VCaP (cell line): ENCODE measurements around the gene FCN3.

Experiments
- H3K27ac ChIP-seq: fragments of 450-650 bp; 2 replicates; pipeline ENCODE4 v1.5.1; 2017
- TF ChIP-seq, protein P1 (sequence below): fragments of 450-650 bp; conservative IDR thresholded peaks from 2 replicates; pipeline ENCODE4 v1.5.1; 2017; ENCODE audit warnings: mild to moderate bottlenecking, moderate library complexity

FCN3 gene

GRCh38 chr1:27353166-27353565 lies 21.5 kb downstream of the FCN3 start:
- no peak overlapping the region for H3K27ac ChIP-seq
- TF ChIP-seq, protein P1, sequence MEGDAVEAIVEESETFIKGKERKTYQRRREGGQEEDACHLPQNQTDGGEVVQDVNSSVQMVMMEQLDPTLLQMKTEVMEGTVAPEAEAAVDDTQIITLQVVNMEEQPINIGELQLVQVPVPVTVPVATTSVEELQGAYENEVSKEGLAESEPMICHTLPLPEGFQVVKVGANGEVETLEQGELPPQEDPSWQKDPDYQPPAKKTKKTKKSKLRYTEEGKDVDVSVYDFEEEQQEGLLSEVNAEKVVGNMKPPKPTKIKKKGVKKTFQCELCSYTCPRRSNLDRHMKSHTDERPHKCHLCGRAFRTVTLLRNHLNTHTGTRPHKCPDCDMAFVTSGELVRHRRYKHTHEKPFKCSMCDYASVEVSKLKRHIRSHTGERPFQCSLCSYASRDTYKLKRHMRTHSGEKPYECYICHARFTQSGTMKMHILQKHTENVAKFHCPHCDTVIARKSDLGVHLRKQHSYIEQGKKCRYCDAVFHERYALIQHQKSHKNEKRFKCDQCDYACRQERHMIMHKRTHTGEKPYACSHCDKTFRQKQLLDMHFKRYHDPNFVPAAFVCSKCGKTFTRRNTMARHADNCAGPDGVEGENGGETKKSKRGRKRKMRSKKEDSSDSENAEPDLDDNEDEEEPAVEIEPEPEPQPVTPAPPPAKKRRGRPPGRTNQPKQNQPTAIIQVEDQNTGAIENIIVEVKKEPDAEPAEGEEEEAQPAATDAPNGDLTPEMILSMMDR, result no peak

DNA sequence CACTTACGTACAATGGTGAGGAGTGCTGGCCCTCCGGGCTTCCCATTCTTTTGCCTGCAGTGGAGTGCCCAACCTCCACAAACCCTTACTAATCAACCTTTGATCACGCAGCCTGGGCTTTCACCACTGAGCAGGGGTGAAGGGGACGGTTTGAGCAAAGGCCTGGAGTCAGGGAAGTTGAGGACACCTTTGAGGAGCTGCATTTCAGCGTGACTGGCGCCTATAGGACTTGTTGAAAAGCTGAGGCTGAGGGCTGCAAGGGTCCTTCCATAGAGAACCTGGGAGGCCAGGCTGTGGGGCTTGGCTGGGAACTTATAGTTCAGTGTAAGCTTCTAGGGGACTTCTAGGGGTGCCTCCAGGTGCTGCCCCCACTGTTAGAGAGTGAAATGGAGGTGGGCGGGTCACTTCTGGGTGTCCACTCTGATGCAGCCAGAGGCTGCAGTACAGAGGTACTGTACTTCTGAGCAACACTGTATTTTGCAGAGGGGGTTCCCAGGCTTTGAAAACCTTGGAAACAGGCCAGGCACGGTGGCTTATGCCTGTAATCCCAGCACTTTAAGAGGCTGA lies 23.0 kb downstream of the FCN3 start:
- TF ChIP-seq, protein P1, result no peak
- no peak overlapping the region for H3K27ac ChIP-seq

- TF ChIP-seq, protein P1, result no peak
- peak overlapping the region; percentile 91; the same call in 1 of the 2 replicates for H3K27ac ChIP-seq
Observed at GRCh38 chr1:27350663-27351540, 23.7 kb downstream of the FCN3 start.

- H3K27ac ChIP-seq, result peak overlapping the region; percentile 91
- TF ChIP-seq, protein P1, result no peak
Observed at GRCh38 chr1:27349784-27350662, 24.6 kb downstream of the FCN3 start.

GRCh38 chr1:27348861-27349783 lies 25.5 kb downstream of the FCN3 start:
- H3K27ac ChIP-seq, result peak overlapping the region; percentile 91
- TF ChIP-seq, protein P1, result no peak

GRCh38 chr1:27346991-27347624 lies 27.5 kb downstream of the FCN3 start:
- TF ChIP-seq, protein P1, result no peak
- no peak overlapping the region for H3K27ac ChIP-seq
